ENCODE measurements around the gene ANP32D.

- TF ChIP-seq CTCF (conservative IDR thresholded peaks at IDR 0.05; ENCODE audit: low read length) (no peak), EZH2phosphoT487 (IDR thresholded peaks at IDR 0.05; ENCODE audit: borderline replicate concordance, low read depth, low read length) (no peak)
These were observed 13.9 kb downstream of the ANP32D start for GRCh38 chr12:48486261-48486660.
